Hippocampal formation (tissue), 2 donors: ENCODE measurements around the gene UBE2N.

Experiments used
- DNase-seq, 2 donors: peaks; one replicate each; lab custom pipeline; 2025; lab: John Stamatoyannopoulos, UW

UBE2N gene, protein sequence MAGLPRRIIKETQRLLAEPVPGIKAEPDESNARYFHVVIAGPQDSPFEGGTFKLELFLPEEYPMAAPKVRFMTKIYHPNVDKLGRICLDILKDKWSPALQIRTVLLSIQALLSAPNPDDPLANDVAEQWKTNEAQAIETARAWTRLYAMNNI

GRCh38 chr12:93441617-93442410, at the start of gene UBE2N:
UBE2N (minus strand) TSS chr12:93441947; CDS start chr12:93441884, 63 bp downstream.
- peak; percentile 97 for DNase-seq

- DNase-seq = no peak
Measured at GRCh38 chr12:93484315-93484981, 42.7 kb upstream of the UBE2N start.

DNA sequence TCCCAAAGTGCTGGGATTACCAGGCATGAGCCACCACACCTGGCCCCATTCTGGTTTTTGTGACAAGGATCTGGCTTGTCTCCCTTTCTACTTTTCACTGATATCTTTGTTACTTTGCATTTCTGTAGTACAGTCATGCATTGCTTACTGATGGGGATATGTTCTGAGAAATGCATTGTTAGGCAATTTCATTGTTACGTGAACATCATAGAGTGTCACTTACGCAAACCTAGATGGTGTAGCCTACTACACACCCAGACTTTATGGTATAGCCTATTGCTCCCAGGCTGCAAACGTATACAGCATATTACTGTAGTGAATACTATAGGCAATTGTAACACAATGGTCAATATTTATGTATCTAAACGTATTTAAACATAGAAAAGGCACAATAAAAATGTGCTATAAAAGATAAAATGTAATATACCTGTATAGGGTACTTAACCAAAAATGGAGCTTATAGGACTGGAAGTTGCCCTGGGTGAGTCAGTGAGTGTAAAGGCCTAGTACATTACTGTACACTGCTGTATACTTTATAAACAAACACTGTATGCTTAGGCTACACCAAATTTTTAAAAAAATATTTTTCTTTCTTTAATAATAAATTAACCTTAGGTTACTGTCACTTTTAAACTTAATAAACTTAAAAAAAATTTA, 41.5 kb upstream of the UBE2N start:
- no peak for DNase-seq

GRCh38 chr12:93482721-93483120, 41.0 kb upstream of the UBE2N start:
- DNase-seq = no peak

- DNase-seq = no peak
Measured at GRCh38 chr12:93476555-93476954, 34.8 kb upstream of the UBE2N start.

- no peak for DNase-seq
Measured at GRCh38 chr12:93469386-93469785, 27.6 kb upstream of the UBE2N start.

- DNase-seq = no peak
Measured at GRCh38 chr12:93468008-93468371, 26.2 kb upstream of the UBE2N start.

- peak; percentile 77 to 83 for DNase-seq
Measured at GRCh38 chr12:93467351-93468007, 25.7 kb upstream of the UBE2N start, which contains the start of gene MRPL42. MRPL42 (plus strand) TSS chr12:93467514; CDS start chr12:93469286, 1,772 bp downstream.

GRCh38 chr12:93466625-93467350, 25.0 kb upstream of the UBE2N start:
- DNase-seq = no peak

- DNase-seq = no peak
Measured at GRCh38 chr12:93465841-93466240, 24.1 kb upstream of the UBE2N start.

- no peak for DNase-seq
Measured at GRCh38 chr12:93461503-93461902, 19.8 kb upstream of the UBE2N start.

DNA sequence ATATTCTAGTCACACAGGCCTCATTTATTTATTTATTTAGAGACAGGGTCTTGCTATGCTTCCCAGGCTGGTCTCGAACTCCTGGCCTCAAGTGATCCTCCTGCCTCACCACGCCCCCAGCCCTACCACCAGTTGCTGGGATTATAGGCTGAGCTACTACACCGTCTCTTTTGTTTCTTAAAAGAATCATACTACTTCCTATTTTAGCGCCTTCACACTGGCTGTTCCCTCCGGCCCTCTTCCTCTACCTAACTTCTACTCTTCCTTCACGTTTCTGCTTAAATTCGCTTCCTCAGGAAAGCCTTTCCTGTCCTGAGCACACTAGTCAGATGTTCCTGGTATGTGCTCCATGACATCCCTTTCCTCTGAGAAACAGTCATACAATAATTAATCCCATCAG, 19.2 kb upstream of the UBE2N start:
- DNase-seq = no peak

DNA sequence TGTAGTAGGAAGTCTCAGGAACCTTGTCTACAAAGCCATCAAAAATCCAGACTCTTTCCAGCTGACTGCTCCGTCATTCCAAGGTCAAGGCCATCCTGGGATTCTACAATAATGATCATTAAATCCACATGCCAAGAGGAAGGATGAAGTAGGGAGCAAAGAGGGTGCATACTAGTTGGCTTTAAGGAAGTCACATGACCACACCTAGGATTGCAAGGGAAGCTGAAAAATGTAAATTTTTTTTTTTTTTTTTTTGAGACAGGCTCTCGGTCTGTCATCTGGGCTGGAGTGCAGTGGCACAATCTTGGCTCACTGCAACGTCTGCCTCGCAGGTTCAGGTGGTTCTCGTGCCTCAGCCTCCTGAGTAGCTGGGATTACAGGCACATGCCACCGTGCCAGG, 18.3 kb upstream of the UBE2N start:
- DNase-seq = no peak

DNA sequence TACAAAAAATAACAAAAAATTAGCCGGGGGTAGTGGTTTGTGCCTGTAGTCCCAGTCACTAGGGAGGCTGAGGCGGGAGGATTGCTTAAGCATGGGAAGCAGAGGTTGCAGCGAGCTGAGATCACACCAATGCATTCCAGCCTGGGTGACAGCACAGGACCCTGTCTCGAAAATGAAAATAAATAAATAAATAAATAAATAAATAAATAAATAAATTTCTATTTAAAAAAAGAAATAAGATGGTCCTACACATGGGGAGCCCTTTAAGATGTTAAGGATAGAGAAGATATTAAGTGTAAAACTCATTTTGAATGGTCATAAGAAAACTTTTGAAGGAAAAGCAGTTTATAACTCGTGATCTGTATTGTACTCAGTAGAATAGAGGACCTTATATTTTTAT, 17.4 kb upstream of the UBE2N start:
- no peak for DNase-seq

DNA sequence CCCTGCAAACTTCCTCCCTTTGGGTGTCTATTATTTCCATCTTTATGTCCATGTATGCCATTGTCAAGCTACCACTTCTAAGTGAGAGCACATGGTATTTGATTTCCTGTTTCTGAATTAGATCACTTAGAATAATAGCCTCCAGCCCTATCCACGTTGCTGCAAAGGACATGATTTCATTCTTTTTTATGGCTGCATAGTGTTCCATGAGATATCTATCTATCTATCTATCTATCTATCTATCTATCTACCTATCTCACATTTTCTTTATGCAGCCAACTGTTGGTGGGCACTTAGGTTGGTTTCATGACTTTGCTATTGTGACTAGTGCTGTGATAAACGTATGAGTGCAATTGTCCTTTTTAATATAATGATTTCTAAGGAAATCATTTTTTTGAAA, 14.3 kb upstream of the UBE2N start:
- DNase-seq = no peak

DNA sequence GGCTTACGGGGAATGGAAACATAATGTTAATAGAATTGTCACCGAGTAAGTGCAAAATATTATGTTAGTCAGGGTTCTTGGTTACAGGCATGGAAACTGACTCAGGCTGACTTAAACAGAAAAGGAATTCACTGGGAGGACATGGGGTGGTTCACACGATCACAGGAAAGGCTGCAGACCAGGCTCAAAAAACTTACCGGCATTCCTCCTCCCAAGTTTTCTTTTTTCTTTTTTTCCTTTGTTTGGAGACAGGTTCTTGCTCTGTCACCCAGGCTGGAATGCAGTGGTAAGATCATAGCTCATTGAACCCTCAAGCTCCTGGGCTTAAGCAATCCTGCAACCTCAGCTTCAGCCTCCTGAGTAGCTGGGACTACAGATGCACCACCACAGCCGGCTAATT, 11.9 kb upstream of the UBE2N start:
- no peak for DNase-seq

GRCh38 chr12:93451423-93452158, 9.8 kb upstream of the UBE2N start:
- no peak for DNase-seq

DNA sequence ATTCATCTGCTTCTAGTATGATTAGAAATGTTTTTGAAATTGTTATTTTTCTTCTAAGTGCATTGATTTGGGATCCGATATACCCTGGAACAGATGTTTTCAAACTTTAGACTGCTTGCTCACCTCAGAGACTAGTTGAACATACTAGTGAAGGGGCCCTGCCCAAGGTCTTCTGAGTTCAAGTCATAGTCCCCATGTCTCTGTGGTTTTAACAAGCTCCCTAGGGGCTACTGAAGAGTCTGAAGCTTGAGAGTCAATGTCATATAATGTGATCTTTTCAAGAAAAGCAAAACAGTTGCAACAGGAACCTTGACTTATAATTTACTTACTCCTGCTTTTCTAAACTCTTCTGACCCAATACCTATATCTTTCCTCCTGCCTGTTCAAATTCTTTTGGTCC, 7.5 kb upstream of the UBE2N start:
- DNase-seq = no peak

DNA sequence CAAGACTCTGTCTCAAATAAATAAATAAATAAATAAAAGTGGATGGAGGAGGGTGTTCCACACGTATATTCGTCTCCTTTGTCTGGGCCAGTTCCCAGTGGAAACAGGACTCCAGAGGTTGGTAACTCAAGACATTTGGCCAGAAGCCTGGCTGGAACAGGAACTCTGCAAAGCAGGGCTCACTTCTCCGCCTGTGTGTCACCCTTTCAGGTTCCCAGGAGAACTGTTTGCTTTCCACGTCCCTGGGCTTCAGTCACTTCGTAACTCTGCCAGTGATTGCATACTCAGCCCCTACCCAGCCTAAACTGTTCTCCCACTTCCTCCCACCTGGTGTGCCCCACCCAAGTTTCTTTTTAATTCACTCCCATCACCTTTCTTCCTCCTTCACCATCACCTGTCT, 7.0 kb upstream of the UBE2N start:
- no peak for DNase-seq

DNA sequence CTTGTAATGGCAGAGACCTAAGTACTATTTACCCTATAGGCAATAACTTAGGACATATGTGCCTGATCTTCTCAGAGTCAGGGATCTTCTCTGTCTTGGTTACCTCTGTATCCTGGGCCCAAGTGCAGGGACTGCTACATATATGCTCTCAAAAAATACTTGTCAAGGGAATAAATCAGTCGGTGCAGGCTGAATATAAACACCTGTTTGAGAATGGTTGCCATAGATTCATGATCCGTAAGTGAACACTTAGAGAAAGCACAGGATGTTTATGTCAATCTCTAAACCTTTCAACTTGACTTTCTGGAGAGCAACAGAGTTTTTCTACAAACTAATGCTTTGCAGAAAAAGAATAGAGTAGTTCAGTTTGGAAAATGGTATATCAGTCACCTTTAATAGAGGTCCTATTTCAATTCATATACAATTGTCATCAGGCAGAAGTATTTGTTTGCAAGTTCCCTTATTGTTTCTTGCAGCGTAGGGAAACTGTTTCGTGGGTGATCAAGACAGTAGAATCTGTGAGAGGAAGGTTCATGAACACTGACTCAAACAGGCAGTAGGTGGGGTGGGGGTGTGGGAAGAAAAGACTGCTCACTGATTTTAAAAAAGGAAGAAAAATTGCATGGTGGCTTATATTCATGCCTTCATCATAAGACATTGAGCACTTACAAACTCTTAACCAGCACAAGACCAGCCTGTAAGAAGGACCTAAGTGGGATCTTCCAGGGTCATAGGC, 6.0 kb upstream of the UBE2N start:
- DNase-seq = no peak
